ENCODE data around the gene CYP2F1.

GRCh38 chr19:41111296-41111695, 2.9 kb upstream of the CYP2F1 start:
- TF ChIP-seq EP300 (IDR thresholded peaks at IDR 0.05) (no peak), POLR2A (IDR thresholded peaks at IDR 0.05) (no peak), CTCF (IDR thresholded peaks at IDR 0.05) (no peak)

All from suprapubic skin (tissue), 3 donors.